Hypothalamus (tissue), 51 donors: ENCODE data around the gene NFATC1.

Source experiments
- DNase-seq, 51 donors: peaks; one replicate each; lab custom pipeline; 2025; lab: John Stamatoyannopoulos, UW

Gene NFATC1

GRCh38 chr18:79483971-79484491, 88.3 kb downstream of the NFATC1 start:
- no peak for DNase-seq

GRCh38 chr18:79484661-79485621, 89.2 kb downstream of the NFATC1 start:
- no peak for DNase-seq

GRCh38 chr18:79485788-79486355, 90.1 kb downstream of the NFATC1 start:
- DNase-seq = no peak

- DNase-seq = no peak
Observed at GRCh38 chr18:79486356-79487182, 90.8 kb downstream of the NFATC1 start.

- DNase-seq = no peak
Observed at GRCh38 chr18:79487183-79487800, 91.6 kb downstream of the NFATC1 start.

GRCh38 chr18:79487801-79488201, 92.1 kb downstream of the NFATC1 start:
- DNase-seq = no peak

- no peak for DNase-seq
Observed at GRCh38 chr18:79488311-79489050, 92.8 kb downstream of the NFATC1 start.

- DNase-seq = no peak
Observed at GRCh38 chr18:79489051-79489898, 93.5 kb downstream of the NFATC1 start.

- no peak for DNase-seq
Observed at GRCh38 chr18:79489899-79490625, 94.3 kb downstream of the NFATC1 start.

- DNase-seq = no peak
Observed at GRCh38 chr18:79490626-79491041, 94.9 kb downstream of the NFATC1 start.

GRCh38 chr18:79491081-79491551, 95.4 kb downstream of the NFATC1 start:
- no peak for DNase-seq

GRCh38 chr18:79493211-79493800, 97.6 kb downstream of the NFATC1 start:
- DNase-seq = no peak

GRCh38 chr18:79493801-79494211, 98.1 kb downstream of the NFATC1 start:
- no peak for DNase-seq

- no peak for DNase-seq
Observed at GRCh38 chr18:79494936-79495335, 99.2 kb downstream of the NFATC1 start.

- no peak for DNase-seq
Observed at GRCh38 chr18:79495591-79496071, 99.9 kb downstream of the NFATC1 start.

GRCh38 chr18:79496237-79496977, 100.7 kb downstream of the NFATC1 start:
- no peak for DNase-seq
